GM10266 (cell line): Measurements from ENCODE around the gene HCRTR1.

ENCODE experiments used
- DNase-seq: peaks from one replicate; pipeline ENCODE4 v3.0.0; 2012; ENCODE audit errors: extremely low spot score
- TF ChIP-seq, protein P1 (sequence below): IDR thresholded peaks from 2 replicates; pipeline ENCODE4 v1.5.1; 2012; ENCODE audit warnings: mild to moderate bottlenecking, low read depth; ENCODE audit not compliant: control insufficient read depth, insufficient read depth; ENCODE audit errors: missing control alignments

The HCRTR1 gene

DNA sequence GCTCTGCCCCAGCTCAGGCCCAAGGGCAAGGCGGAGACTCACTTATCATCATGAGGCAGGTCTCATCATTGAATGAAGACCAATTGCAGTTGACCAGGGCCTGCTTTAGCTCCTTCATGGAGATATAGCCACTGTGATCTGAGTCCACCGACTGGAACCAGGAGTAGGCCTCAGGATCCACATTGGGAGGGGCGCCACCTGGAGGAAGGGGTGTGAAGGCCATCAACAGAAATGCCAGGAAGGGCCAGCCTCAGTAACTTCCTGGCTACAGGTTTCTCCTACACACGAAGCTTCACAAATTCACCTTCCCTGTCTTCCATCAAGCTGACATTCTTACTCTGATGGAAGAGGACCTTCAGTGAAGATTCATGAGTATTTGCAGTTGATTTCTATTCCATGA, 15.6 kb downstream of the HCRTR1 start:
- DNase-seq: no peak
- TF ChIP-seq, protein P1, sequence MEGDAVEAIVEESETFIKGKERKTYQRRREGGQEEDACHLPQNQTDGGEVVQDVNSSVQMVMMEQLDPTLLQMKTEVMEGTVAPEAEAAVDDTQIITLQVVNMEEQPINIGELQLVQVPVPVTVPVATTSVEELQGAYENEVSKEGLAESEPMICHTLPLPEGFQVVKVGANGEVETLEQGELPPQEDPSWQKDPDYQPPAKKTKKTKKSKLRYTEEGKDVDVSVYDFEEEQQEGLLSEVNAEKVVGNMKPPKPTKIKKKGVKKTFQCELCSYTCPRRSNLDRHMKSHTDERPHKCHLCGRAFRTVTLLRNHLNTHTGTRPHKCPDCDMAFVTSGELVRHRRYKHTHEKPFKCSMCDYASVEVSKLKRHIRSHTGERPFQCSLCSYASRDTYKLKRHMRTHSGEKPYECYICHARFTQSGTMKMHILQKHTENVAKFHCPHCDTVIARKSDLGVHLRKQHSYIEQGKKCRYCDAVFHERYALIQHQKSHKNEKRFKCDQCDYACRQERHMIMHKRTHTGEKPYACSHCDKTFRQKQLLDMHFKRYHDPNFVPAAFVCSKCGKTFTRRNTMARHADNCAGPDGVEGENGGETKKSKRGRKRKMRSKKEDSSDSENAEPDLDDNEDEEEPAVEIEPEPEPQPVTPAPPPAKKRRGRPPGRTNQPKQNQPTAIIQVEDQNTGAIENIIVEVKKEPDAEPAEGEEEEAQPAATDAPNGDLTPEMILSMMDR: peak; percentile 39

DNA sequence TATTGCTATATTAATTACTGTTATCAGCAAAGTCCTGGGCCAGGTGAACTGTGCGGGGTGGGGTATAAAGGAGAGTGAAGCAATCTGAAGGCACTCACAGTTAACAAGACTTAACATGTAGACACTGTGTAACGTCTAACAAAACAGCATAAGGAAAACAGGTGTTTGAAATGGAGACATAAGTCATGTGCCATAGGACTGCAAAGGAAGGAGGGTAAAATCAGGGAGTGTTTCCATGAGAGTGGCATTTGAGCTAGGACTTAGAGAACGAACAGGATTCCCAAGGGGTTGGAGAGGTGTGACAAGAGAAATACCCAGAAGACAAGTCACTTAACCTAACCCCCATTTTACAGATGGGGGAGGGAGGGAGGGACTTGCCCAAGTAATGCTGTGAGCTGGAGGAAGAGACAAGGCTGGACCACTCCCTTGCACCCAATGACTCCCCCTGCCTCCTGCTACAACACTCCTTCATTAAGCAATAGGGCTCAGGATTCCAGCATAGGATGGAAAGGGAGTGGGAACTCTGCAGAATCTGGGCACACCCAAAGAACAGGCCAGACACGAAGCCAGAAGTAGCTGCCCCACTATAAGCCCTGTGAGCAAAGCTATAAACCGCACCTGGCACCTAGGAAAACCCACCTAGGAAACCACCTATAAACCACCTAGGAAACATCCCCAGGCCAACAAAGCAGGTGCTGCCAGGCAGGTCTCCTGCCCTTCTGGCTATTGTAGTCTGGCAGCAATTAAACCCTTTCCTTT, 20.6 kb downstream of the HCRTR1 start:
- no peak for DNase-seq
- TF ChIP-seq, protein P1: no peak

- TF ChIP-seq, protein P1: no peak
- DNase-seq: no peak
Observed at GRCh38 chr1:31639543-31639942, 22.1 kb downstream of the HCRTR1 start.

- TF ChIP-seq, protein P1: no peak
- DNase-seq: no peak
Observed at GRCh38 chr1:31640179-31640578, 22.7 kb downstream of the HCRTR1 start.

DNA sequence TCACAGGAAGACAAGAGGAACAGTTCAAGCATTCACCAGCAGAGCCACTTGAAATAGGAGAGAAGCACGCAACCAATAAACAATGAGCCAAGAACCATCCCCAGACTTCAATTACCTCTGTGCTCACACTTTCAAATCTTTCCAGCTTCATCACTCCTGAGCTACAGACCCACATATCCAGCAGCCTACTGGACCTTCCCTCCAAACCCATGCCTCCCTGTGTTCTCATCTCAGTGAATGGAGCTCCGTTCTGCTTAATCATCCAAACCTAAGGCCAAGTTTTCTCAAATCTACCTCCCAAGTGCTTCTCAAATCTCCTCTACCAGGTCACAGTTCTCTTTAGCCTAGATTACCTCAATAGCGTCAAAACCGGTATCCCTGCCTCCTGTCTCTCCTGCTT, 23.5 kb downstream of the HCRTR1 start:
- TF ChIP-seq, protein P1: no peak
- DNase-seq: no peak

- DNase-seq: no peak
- TF ChIP-seq, protein P1: no peak
Observed at GRCh38 chr1:31642366-31642765, 24.9 kb downstream of the HCRTR1 start.

DNA sequence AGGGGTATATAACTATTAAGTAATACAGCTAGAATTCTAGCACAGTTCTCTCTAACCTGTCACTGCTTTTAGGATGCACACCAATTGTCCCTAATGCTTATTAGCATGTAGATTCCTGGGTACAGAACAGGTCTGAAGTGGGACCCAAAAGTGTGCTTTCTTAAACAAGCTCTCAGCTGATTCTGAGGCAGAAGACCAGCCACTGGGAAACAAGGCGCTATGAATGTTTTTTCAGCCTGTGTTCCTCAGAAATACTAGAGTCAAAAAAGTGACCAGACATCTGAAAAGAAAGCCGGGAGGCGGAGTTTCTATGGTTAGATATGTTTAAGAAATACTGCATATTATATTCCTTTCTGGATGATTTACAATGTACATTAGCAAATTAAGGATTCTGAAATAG, 25.4 kb downstream of the HCRTR1 start:
- TF ChIP-seq, protein P1: no peak

More for the DNA sequence above, 25.4 kb downstream of the HCRTR1 start:
- no peak for DNase-seq
